DND-41 (cell line): ENCODE measurements around the gene USP6.
"Not testable (repeated sequence)": the region's sequence is repeated elsewhere in the genome, so short reads cannot be mapped to it uniquely, and the experiment has no call there.

Experiments used
- CTCF ChIP-seq: IDR thresholded peaks from 2 replicates; pipeline ENCODE4 v1.5.1; 2012; ENCODE audit warnings: borderline replicate concordance, low read length, moderate library complexity, mild to moderate bottlenecking; ENCODE audit not compliant: poor library complexity, severe bottlenecking; ENCODE audit errors: extremely low read depth
- EZH2 ChIP-seq: IDR thresholded peaks from 3 replicates; pipeline ENCODE4 v1.6.1; 2012; ENCODE audit warnings: borderline replicate concordance, low read depth, mild to moderate bottlenecking, moderate library complexity, low read length, inconsistent platforms; ENCODE audit not compliant: severe bottlenecking

- TF ChIP-seq CTCF, EZH2: not testable (repeated sequence)
Observed at GRCh38 chr17:5142877-5143276, 27.0 kb downstream of the USP6 start.
